NT2/D1 (cell line): ENCODE measurements around the gene MRPL36.

Experiments
- DNase-seq: peaks from one replicate; pipeline ENCODE4 v3.0.0-alpha.2; 2011; ENCODE audit warnings: low read depth, low spot score
- H3K27me3 ChIP-seq: 2 replicates; pipeline ENCODE4 v1.6.0; 2011; ENCODE audit warnings: mild to moderate bottlenecking; ENCODE audit not compliant: insufficient read length, insufficient read depth
- H3K36me3 ChIP-seq: 2 replicates; pipeline ENCODE4 v1.6.1; 2011; ENCODE audit warnings: mild to moderate bottlenecking, low read length, mixed read lengths; ENCODE audit not compliant: insufficient read depth, insufficient read length
- H3K4me1 ChIP-seq: 2 replicates; pipeline ENCODE4 v1.5.1; 2011; ENCODE audit not compliant: insufficient read depth, insufficient read length
- H3K4me3 ChIP-seq: 2 replicates; pipeline ENCODE4 v1.5.1; 2011; ENCODE audit warnings: low read depth; ENCODE audit not compliant: insufficient read length
- H3K9ac ChIP-seq: 2 replicates; pipeline ENCODE4 v1.6.0; 2011; ENCODE audit warnings: low read depth; ENCODE audit not compliant: insufficient read length
- H3K9me3 ChIP-seq: 2 replicates; pipeline ENCODE4 v1.5.1; 2011; ENCODE audit warnings: mild to moderate bottlenecking, low read length; ENCODE audit not compliant: insufficient read depth
- SUZ12 ChIP-seq: IDR thresholded peaks from 2 replicates; pipeline ENCODE4 v1.6.1; 2011; ENCODE audit not compliant: insufficient read length, insufficient read depth; ENCODE audit errors: extremely low read depth
- YY1 ChIP-seq: IDR thresholded peaks from 2 replicates; pipeline ENCODE4 v1.6.1; 2011; ENCODE audit not compliant: insufficient read length, insufficient read depth
- ZNF274 ChIP-seq: IDR thresholded peaks from 2 replicates; pipeline ENCODE4 v1.6.1; 2011; ENCODE audit warnings: mild to moderate bottlenecking, low read depth, low read length

Gene MRPL36

DNA sequence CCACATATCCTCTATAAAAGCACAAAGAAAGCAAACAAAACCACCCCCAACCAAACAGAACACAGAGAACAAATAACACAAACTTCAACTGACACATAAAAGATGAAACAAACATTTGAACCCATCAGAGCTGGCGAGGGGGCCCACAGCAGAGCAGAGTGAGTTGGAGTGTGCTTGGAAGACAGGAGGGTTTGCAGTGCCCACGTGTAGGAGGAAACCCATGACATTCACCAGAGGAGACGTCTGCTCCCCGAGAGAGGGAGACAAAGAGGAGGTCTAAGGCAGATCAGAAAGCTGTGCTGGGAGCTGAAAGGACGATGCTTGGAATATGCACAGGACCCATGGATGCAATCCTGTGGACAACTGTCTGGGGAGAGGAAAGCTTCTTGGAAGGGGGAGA, 27.0 kb downstream of the MRPL36 start:
- no peak for DNase-seq
- Histone ChIP-seq H3K4me3 (no peak overlapping the region), H3K4me1 (no peaks in the 10 kb centered on the region), H3K9ac (no peak overlapping the region), H3K9me3 (no peaks in the 10 kb centered on the region), H3K27me3 (no peaks in the 10 kb centered on the region), H3K36me3 (no peaks in the 10 kb centered on the region)
- TF ChIP-seq ZNF274 = no peak
- no peak for TF ChIP-seq YY1
- no peak for TF ChIP-seq SUZ12

DNA sequence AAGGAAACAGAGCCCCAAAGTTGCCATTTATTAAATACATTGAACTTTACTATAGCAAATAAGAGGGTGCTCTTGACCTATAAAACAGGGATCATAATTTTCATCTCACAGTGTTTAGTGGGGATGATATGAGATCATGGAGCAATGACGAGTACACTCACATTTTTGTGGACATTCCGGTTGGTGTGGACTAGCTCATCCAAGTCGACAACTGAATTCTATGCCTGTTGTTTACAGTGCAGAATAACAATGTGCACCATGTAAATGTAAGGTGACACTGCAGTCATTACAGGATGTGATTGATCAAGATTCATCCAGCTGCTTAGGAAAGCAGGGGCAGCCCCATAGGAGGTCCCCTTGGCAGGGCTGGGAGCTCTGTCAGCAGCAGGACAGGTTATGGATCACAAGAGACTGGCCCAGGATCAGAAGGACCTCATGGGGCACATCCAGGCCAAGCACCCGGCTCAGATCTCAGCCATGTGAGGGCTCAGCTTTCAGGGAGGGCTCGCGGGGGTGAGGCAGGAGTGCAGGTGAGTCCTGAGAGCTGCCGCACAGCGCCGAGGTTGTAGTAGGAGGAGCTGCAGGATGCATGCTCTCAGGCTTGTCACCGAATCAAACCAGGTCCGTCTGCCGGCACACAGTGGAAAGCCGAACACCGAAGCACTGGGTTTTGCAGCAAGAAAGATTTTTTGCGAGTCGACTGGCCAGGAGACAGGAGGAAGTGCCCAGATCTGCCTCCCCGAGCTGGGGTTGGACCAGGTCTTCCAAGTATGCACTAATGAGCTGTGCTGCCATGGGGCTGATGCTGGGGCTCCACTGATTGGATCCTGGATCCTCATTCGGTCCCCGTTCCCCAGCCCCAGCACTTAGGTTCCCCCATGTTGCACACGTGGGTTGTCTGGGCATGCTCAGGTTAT, 28.2 kb downstream of the MRPL36 start:
- no peak overlapping the region for H3K9ac ChIP-seq
- H3K36me3 ChIP-seq = no peaks in the 10 kb centered on the region
- H3K4me1 ChIP-seq = no peaks in the 10 kb centered on the region
- no peaks in the 10 kb centered on the region for H3K27me3 ChIP-seq
- no peak for DNase-seq
- TF ChIP-seq YY1 (no peak), ZNF274 (no peak), SUZ12 (no peak)
- no peaks in the 10 kb centered on the region for H3K9me3 ChIP-seq
- no peak overlapping the region for H3K4me3 ChIP-seq

DNA sequence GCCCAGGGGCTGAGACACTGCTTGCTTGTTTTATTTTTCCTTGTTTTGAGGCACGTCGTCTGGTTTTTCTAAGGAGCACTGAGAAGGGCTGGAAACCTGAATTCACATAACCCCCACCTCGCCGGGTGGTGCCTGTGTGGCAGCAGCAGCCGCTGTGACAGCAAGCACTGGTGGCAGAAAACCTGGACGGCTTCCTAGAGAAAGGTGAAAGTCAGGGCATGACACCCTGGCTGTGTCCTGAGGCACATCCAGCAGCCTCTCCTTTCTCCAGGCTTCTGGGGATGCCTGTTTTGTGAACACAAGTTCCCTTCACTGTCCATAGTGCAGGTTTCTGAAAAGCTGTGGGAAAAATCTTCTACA, 29.2 kb downstream of the MRPL36 start:
- TF ChIP-seq ZNF274 (no peak), SUZ12 (no peak), YY1 (no peak)
- Histone ChIP-seq H3K9me3 (no peaks in the 10 kb centered on the region), H3K4me1 (no peaks in the 10 kb centered on the region), H3K27me3 (no peaks in the 10 kb centered on the region), H3K9ac (no peak overlapping the region), H3K4me3 (no peak overlapping the region), H3K36me3 (no peaks in the 10 kb centered on the region)
- no peak for DNase-seq

DNA sequence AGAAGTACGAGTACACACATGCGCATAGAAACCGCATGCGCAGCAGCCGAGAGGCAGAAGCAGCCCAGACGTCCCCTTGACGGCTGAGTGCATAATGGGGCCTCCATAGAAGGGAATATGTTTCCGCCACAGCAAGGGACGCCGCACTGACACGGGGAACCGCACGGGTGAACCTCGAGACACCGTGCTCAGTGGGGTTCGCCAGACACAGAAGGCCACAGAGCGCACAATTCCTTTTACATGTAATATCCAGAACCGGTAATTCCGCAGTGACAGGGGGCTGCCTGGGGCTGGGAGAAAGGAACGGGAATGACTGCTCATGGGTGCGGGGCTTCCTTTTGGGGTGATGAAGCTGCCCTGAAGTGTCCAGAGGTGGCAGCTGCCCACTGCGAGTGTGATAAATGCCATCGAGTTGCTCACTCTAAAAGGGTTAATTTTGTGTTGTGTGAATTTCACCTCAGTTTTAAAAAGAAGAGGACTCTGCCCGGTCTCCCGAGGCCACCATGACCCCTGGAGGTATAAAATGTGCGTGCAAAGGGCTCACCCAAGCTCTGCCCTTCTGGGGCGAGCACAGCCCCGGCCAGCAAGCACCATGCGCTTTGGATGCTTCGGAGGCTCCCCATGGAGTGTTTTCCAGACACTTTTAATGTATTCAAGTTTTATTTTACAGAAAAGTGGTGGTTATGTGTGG, 29.7 kb downstream of the MRPL36 start:
- Histone ChIP-seq H3K36me3 (no peaks in the 10 kb centered on the region), H3K4me1 (no peaks in the 10 kb centered on the region), H3K27me3 (no peaks in the 10 kb centered on the region), H3K9me3 (no peaks in the 10 kb centered on the region), H3K9ac (no peak overlapping the region), H3K4me3 (no peak overlapping the region)
- no peak for DNase-seq
- TF ChIP-seq SUZ12 (no peak), YY1 (no peak), ZNF274 (no peak)

DNA sequence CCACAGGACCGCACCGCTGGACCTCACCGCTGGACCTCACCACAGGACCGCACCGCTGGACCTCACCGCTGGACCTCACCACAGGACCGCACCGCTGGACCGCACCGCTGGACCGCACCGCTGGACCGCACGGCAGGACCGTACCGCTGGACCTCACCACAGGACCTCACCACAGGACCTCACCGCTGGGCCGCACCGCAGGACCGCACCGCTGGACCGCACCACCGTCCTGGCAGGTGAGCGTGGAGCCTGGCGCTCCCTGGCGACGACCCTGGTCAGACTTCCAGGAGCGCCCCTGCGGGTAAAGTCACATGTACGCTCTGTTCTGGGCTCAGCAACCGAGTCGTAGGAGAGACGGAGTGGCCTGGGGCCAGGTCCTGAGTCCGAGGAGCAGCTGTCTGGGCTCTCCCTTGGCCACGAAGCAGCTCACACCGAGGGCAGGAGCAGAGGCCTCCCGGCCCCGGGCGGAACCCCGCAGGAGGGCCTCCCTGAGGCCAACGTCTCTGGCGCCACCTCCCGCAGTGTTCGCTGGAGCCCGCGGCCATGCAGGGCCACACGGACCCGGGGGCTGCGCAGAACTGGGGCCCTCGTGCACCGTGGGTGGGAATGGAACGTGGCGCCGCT, 30.5 kb downstream of the MRPL36 start:
- DNase-seq = no peak
- TF ChIP-seq YY1 (no peak), ZNF274 (no peak), SUZ12 (no peak)
- no peak overlapping the region for H3K4me3 ChIP-seq
- no peaks in the 10 kb centered on the region for H3K4me1 ChIP-seq
- no peaks in the 10 kb centered on the region for H3K27me3 ChIP-seq
- no peak overlapping the region for H3K9ac ChIP-seq
- no peaks in the 10 kb centered on the region for H3K9me3 ChIP-seq
- H3K36me3 ChIP-seq = no peaks in the 10 kb centered on the region

DNA sequence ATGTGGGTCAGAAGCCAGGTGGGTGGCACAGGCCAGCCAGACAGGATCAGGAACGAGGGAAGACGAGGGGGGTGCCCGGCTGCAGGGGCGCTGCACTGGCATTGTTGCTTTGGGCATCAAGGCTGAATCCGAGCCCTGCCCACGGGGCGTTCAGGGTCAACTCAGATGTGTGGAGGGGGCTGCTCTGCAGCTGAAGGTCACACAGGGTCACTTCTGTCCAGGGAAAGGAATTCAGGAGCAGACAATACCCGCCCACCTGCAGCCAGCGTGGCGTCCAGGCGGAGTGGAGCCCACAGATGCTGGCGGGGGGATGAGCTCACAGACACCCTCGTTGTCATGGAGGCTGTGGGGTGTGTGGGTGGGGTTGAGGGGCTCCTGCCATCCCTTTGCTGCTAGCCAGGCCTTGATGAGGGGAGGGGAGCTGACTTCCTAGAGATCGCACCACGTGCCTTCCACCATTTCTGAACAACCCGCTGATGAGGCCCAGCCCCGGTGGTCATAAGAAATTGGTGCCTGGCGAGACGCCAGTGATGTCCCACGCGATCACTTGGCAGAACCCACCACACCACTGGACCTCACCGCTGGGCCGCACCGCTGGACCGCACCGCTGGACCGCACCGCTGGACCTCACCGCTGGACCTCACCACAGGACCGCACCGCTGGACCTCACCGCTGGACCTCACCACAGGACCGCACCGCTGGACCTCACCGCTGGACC, 31.2 kb downstream of the MRPL36 start:
- TF ChIP-seq SUZ12 = no peak
- no peak for TF ChIP-seq YY1
- no peak for TF ChIP-seq ZNF274
- H3K27me3 ChIP-seq = no peaks in the 10 kb centered on the region
- no peaks in the 10 kb centered on the region for H3K4me1 ChIP-seq
- no peaks in the 10 kb centered on the region for H3K36me3 ChIP-seq
- H3K4me3 ChIP-seq = no peak overlapping the region
- no peak overlapping the region for H3K9ac ChIP-seq
- no peaks in the 10 kb centered on the region for H3K9me3 ChIP-seq
- no peak for DNase-seq

DNA sequence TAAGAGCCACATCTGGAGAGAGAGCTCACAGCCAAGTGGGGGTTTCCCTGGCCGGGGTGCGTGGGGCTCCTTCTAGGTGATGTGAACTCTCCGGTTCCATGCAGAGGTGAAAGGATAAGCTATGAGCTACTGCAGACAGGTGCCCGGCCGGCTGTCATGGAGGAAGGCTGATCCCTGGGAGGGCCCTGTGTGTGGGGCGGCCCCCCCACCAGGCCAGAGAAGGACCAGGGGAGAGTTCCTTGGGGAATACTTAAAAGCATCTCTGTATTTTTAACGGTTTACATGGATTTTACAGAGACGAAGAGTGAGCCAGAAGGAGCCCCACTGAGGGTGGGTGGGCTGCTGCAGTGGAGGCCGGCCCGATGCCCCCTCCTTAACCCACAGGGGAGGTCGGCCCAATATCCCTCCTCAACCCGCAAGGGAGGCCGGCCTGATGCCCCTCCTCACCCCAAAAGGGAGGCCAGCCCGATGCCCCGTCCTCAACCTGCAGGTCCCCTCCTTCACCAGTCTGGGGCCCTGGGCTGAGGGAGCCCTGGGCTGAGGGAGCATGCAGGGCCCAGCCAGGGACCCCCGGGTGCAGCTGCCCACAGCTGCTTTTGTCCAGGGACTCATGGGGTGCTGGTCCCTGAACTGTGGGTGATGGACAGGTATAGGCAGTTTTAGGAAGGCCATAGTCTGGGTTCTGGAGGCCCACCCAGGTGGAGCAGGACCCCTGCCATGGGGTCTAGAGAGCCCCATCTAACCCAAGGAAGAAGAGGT, 31.9 kb downstream of the MRPL36 start:
- no peaks in the 10 kb centered on the region for H3K36me3 ChIP-seq
- no peaks in the 10 kb centered on the region for H3K9me3 ChIP-seq
- DNase-seq = no peak

More for the DNA sequence above, 31.9 kb downstream of the MRPL36 start:
- no peak overlapping the region for H3K9ac ChIP-seq
- no peaks in the 10 kb centered on the region for H3K27me3 ChIP-seq
- TF ChIP-seq SUZ12 (no peak), ZNF274 (no peak), YY1 (no peak)
- no peak overlapping the region for H3K4me3 ChIP-seq
- H3K4me1 ChIP-seq = no peaks in the 10 kb centered on the region
